Measurements from ENCODE around the gene KCNE5.

Gene KCNE5

DNA sequence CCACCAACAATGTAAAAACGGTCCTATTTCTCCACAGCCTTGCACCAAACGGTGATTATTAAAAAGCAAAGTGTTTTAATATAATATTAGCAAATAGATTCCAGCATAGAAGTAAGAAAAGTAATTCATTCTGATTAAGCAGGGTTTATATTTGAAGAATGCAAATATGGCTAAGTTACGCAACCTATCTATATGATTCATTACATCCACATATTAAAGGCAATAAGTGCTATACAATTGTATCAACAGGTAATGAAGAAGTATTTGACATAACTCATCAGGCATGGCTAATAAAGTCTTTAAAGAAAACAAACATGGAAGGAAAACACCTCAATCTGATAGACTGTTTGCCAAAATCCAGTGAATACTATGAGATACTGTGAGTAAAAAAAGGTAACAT is 29.0 kb downstream of the KCNE5 start:
- Histone ChIP-seq H4K8ac (ENCODE audit: low read length) (no peak overlapping the region), H3K14ac (ENCODE audit: low read length in 2 of 2) (no peak overlapping the region)
- no CpG with 5 or more reads among the region's 3 CpGs for WGBS

DNA sequence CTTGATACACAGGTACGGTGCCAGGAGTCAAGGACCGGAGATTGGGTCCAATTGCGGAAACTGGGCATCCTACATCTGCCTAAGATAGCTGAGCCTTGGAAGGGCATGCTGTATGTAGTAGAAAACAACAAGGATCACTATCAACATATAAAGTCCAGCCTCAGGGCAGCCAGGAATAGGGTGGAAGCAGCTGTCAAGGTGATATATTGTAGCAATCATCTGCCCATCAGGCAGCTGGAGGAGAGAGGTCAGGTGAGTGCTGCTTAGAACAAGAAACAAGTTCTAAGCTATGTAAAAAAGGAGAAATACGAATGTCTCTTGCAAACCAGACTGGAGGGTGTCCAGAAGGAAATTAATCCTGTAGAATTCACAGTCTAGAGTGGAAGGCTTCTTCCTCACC is 34.8 kb downstream of the KCNE5 start:
- no peak overlapping the region for H3K14ac ChIP-seq (ENCODE audit: low read length in 2 of 2)
- no peak overlapping the region for H2BK15ac ChIP-seq (ENCODE audit: low read depth, poor library complexity, severe bottlenecking)
- H3K79me1 ChIP-seq (replicated peaks; ENCODE audit: low read length, poor library complexity, severe bottlenecking): no peaks in the 10 kb centered on the region
- peaks cover 4 to 65% of the 10 kb centered on the region in 2 experiments for H3K27me3 ChIP-seq (ENCODE audit: control insufficient read depth in 1 of 2, insufficient read depth in 1 of 2, low read length in 2 of 2)
- no peak overlapping the region for H4K8ac ChIP-seq (ENCODE audit: low read length)
- no peak overlapping the region for H3K27ac ChIP-seq (ENCODE audit: low read length, poor library complexity, severe bottlenecking)
- no peak for DNase-seq
- H3K9ac ChIP-seq (ENCODE audit: low read length): no peak overlapping the region
- H3K9me3 ChIP-seq (ENCODE audit: control insufficient read depth, low read length): no peaks in the 10 kb centered on the region
- no peak overlapping the region for H2AK5ac ChIP-seq (ENCODE audit: low read length, severe bottlenecking)
- no peaks in the 10 kb centered on the region for H3K36me3 ChIP-seq (ENCODE audit: control insufficient read depth in 1 of 2, insufficient read depth in 2 of 2, low read depth in 1 of 2, low read length in 2 of 2)
- H3K4me3 ChIP-seq (ENCODE audit: insufficient read depth in 1 of 2, low read depth in 1 of 2, low read length in 2 of 2): no peak overlapping the region
- no peak overlapping the region for H3K23ac ChIP-seq (ENCODE audit: low read length in 2 of 2)
- no peak overlapping the region for H2BK12ac ChIP-seq (ENCODE audit: low read length in 2 of 2)
- no peak overlapping the region for H3K4me2 ChIP-seq (ENCODE audit: low read length, poor library complexity, severe bottlenecking)
- no peak overlapping the region for H2BK5ac ChIP-seq (ENCODE audit: low read depth, low read length, poor library complexity, severe bottlenecking)
- no peak overlapping the region for H3K18ac ChIP-seq (ENCODE audit: low read depth in 1 of 2, low read length in 2 of 2)
- H3K4me1 ChIP-seq (ENCODE audit: control insufficient read depth, insufficient read depth, low read depth, low read length): no peaks in the 10 kb centered on the region
- WGBS: 90% methylated on average over 2 of the region's 4 CpGs
- no peak overlapping the region for H2AFZ ChIP-seq (ENCODE audit: low read depth, low read length)
- no peak overlapping the region for H3K4ac ChIP-seq (ENCODE audit: low read depth in 1 of 2, low read length in 2 of 2)
- no peak overlapping the region for H2BK120ac ChIP-seq (ENCODE audit: low read depth, low read length)
- no peak overlapping the region for H4K91ac ChIP-seq (ENCODE audit: low read length)

More for the DNA sequence above, 29.0 kb downstream of the KCNE5 start:
- Histone ChIP-seq H3K27me3 (ENCODE audit: control insufficient read depth in 1 of 2, insufficient read depth in 1 of 2, low read length in 2 of 2) (peaks cover 5 to 51% of the 10 kb centered on the region in 2 experiments), H3K27ac (ENCODE audit: low read length, poor library complexity, severe bottlenecking) (no peak overlapping the region), H3K9ac (ENCODE audit: low read length) (no peak overlapping the region), H4K91ac (ENCODE audit: low read length) (no peak overlapping the region), H2AK5ac (ENCODE audit: low read length, severe bottlenecking) (no peak overlapping the region), H3K9me3 (ENCODE audit: control insufficient read depth, low read length) (no peaks in the 10 kb centered on the region), H3K36me3 (ENCODE audit: control insufficient read depth in 1 of 2, insufficient read depth in 2 of 2, low read depth in 1 of 2, low read length in 2 of 2) (no peaks in the 10 kb centered on the region), H3K18ac (ENCODE audit: low read depth in 1 of 2, low read length in 2 of 2) (no peak overlapping the region), H2BK120ac (ENCODE audit: low read depth, low read length) (no peak overlapping the region), H3K4me3 (ENCODE audit: insufficient read depth in 1 of 2, low read depth in 1 of 2, low read length in 2 of 2) (no peak overlapping the region), H3K4ac (ENCODE audit: low read depth in 1 of 2, low read length in 2 of 2) (no peak overlapping the region), H3K4me2 (ENCODE audit: low read length, poor library complexity, severe bottlenecking) (no peak overlapping the region), H3K79me1 (replicated peaks; ENCODE audit: low read length, poor library complexity, severe bottlenecking) (no peaks in the 10 kb centered on the region), H2BK15ac (ENCODE audit: low read depth, poor library complexity, severe bottlenecking) (no peak overlapping the region), H2BK12ac (ENCODE audit: low read length in 2 of 2) (no peak overlapping the region), H3K4me1 (ENCODE audit: control insufficient read depth, insufficient read depth, low read depth, low read length) (no peaks in the 10 kb centered on the region), H2AFZ (ENCODE audit: low read depth, low read length) (no peak overlapping the region), H2BK5ac (ENCODE audit: low read depth, low read length, poor library complexity, severe bottlenecking) (no peak overlapping the region), H3K23ac (ENCODE audit: low read length in 2 of 2) (no peak overlapping the region)
- DNase-seq: no peak

DNA sequence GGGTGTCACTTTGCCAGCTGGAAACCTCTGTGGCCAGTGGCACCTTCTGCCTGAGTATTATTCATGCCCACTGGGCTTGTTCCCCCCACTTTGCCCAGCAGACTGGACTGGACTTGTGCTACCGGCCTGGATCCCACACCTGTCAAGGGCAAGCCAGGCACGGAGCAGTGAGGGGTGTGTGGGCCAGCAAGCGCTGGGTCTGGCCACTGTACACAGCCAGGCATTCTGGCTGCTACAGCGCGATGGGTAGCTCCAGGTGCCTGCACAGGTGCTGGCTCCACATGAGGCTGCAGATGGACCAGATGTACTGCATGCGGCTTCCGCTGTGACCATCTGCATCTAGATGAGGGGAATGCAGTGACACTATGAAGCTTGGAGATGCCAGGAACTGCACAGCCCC is 39.5 kb downstream of the KCNE5 start:
- H3K4me3 ChIP-seq (ENCODE audit: insufficient read depth in 1 of 2, low read depth in 1 of 2, low read length in 2 of 2): no peak overlapping the region
- no peaks in the 10 kb centered on the region for H3K79me1 ChIP-seq (replicated peaks; ENCODE audit: low read length, poor library complexity, severe bottlenecking)
- no peak overlapping the region for H2AK5ac ChIP-seq (ENCODE audit: low read length, severe bottlenecking)
- no peak overlapping the region for H3K14ac ChIP-seq (ENCODE audit: low read length in 2 of 2)
- H3K18ac ChIP-seq (ENCODE audit: low read depth in 1 of 2, low read length in 2 of 2): no peak overlapping the region
- no peaks in the 10 kb centered on the region for H3K4me1 ChIP-seq (ENCODE audit: control insufficient read depth, insufficient read depth, low read depth, low read length)
- no peak overlapping the region for H3K4me2 ChIP-seq (ENCODE audit: low read length, poor library complexity, severe bottlenecking)
- DNase-seq: no peak
- H3K9me3 ChIP-seq (ENCODE audit: control insufficient read depth, low read length): no peaks in the 10 kb centered on the region
- WGBS: 88% methylated on average over 5 of the region's 7 CpGs
- no peak overlapping the region for H3K23ac ChIP-seq (ENCODE audit: low read length in 2 of 2)
- H2BK5ac ChIP-seq (ENCODE audit: low read depth, low read length, poor library complexity, severe bottlenecking): no peak overlapping the region
- no peak overlapping the region for H4K8ac ChIP-seq (ENCODE audit: low read length)
- H3K4ac ChIP-seq (ENCODE audit: low read depth in 1 of 2, low read length in 2 of 2): no peak overlapping the region
- no peak overlapping the region for H4K91ac ChIP-seq (ENCODE audit: low read length)
- peaks cover 4 to 50% of the 10 kb centered on the region in 2 experiments for H3K27me3 ChIP-seq (ENCODE audit: control insufficient read depth in 1 of 2, insufficient read depth in 1 of 2, low read length in 2 of 2)
- H2BK120ac ChIP-seq (ENCODE audit: low read depth, low read length): no peak overlapping the region
- no peak overlapping the region for H3K27ac ChIP-seq (ENCODE audit: low read length, poor library complexity, severe bottlenecking)
- H3K36me3 ChIP-seq (ENCODE audit: control insufficient read depth in 1 of 2, insufficient read depth in 2 of 2, low read depth in 1 of 2, low read length in 2 of 2): no peaks in the 10 kb centered on the region
- no peak overlapping the region for H2AFZ ChIP-seq (ENCODE audit: low read depth, low read length)
- H3K9ac ChIP-seq (ENCODE audit: low read length): no peak overlapping the region
- no peak overlapping the region for H2BK15ac ChIP-seq (ENCODE audit: low read depth, poor library complexity, severe bottlenecking)
- H2BK12ac ChIP-seq (ENCODE audit: low read length in 2 of 2): no peak overlapping the region

DNA sequence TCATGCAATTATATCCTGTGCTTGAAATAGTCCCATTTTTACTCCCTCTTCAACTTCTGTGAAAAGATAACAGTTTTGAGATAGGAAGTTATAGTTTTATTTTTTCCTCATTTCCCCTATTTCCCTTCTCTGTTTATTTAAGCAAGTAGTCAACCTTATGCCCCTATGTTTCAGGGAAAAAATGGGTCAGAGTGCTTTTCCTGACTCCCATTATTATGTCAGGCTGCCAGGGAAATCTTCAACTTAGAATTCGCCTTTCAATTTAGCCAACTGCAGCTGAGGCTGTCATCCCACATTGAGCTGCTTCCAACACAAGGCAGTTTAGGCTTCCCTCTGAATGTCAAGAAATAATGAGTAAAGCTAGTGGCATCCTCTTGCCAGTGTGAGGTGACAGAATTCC is 46.1 kb downstream of the KCNE5 start:
- Histone ChIP-seq H3K4me3 (ENCODE audit: insufficient read depth in 1 of 2, low read depth in 1 of 2, low read length in 2 of 2) (no peak overlapping the region), H4K8ac (ENCODE audit: low read length) (no peak overlapping the region), H3K79me1 (replicated peaks; ENCODE audit: low read length, poor library complexity, severe bottlenecking) (no peaks in the 10 kb centered on the region), H3K4me1 (ENCODE audit: control insufficient read depth, insufficient read depth, low read depth, low read length) (no peaks in the 10 kb centered on the region), H3K4ac (ENCODE audit: low read depth in 1 of 2, low read length in 2 of 2) (no peak overlapping the region), H3K9me3 (ENCODE audit: control insufficient read depth, low read length) (no peaks in the 10 kb centered on the region), H4K91ac (ENCODE audit: low read length) (no peak overlapping the region), H3K36me3 (ENCODE audit: control insufficient read depth in 1 of 2, insufficient read depth in 2 of 2, low read depth in 1 of 2, low read length in 2 of 2) (no peaks in the 10 kb centered on the region), H2BK12ac (ENCODE audit: low read length in 2 of 2) (no peak overlapping the region), H3K23ac (ENCODE audit: low read length in 2 of 2) (no peak overlapping the region), H2BK5ac (ENCODE audit: low read depth, low read length, poor library complexity, severe bottlenecking) (no peak overlapping the region), H3K4me2 (ENCODE audit: low read length, poor library complexity, severe bottlenecking) (no peak overlapping the region), H3K27me3 (ENCODE audit: control insufficient read depth in 1 of 2, insufficient read depth in 1 of 2, low read length in 2 of 2) (peaks cover 0 to 48% of the 10 kb centered on the region in 2 experiments), H3K9ac (ENCODE audit: low read length) (no peak overlapping the region), H3K18ac (ENCODE audit: low read depth in 1 of 2, low read length in 2 of 2) (no peak overlapping the region), H2AFZ (ENCODE audit: low read depth, low read length) (no peak overlapping the region), H3K27ac (ENCODE audit: low read length, poor library complexity, severe bottlenecking) (no peak overlapping the region), H2AK5ac (ENCODE audit: low read length, severe bottlenecking) (no peak overlapping the region), H2BK120ac (ENCODE audit: low read depth, low read length) (no peak overlapping the region), H2BK15ac (ENCODE audit: low read depth, poor library complexity, severe bottlenecking) (no peak overlapping the region), H3K14ac (ENCODE audit: low read length in 2 of 2) (no peak overlapping the region)
- WGBS: no CpG with 5 or more reads among the region's 1 CpG
- no peak for DNase-seq
